ENCODE data around the gene MED28.
"Not testable (repeated sequence)": the region's sequence is repeated elsewhere in the genome, so short reads cannot be mapped to it uniquely, and the experiment has no call there.

The MED28 gene

GRCh38 chr4:17614416-17615299, at the start of gene MED28:
Gene MED28, plus strand, starts transcription at chr4:17614641. Its CDS starts 14 bp downstream, at chr4:17614655.
- DNase-seq (ENCODE audit: low read depth in 1 of 2, low spot score in 1 of 2) = peak; percentile 89 to 92

GRCh38 chr4:17565846-17566245, 48.6 kb upstream of the MED28 start:
- no peak for DNase-seq (ENCODE audit: low read depth in 1 of 2, low spot score in 1 of 2)

- no peak for DNase-seq (ENCODE audit: low read depth in 1 of 2, low spot score in 1 of 2)
Measured at GRCh38 chr4:17567271-17567670, 47.2 kb upstream of the MED28 start.

GRCh38 chr4:17574206-17574605, 40.2 kb upstream of the MED28 start:
- no peak for DNase-seq (ENCODE audit: low read depth in 1 of 2, low spot score in 1 of 2)

GRCh38 chr4:17575177-17575576, 39.3 kb upstream of the MED28 start:
- DNase-seq (ENCODE audit: low read depth in 1 of 2, low spot score in 1 of 2) = not testable (repeated sequence)

GRCh38 chr4:17576932-17577664, 37.3 kb upstream of the MED28 start, which contains the start of gene LAP3:
Gene LAP3, plus strand, starts transcription at chr4:17577198. Its CDS starts 268 bp downstream, at chr4:17577466.
- peak; percentile 97 to 99 for DNase-seq (ENCODE audit: low read depth in 1 of 2, low spot score in 1 of 2)

GRCh38 chr4:17577665-17578481, 36.6 kb upstream of the MED28 start:
- peak in 1 of 2 donors; percentile 4 for DNase-seq (ENCODE audit: low read depth in 1 of 2, low spot score in 1 of 2)

- no peak for DNase-seq (ENCODE audit: low read depth in 1 of 2, low spot score in 1 of 2)
Measured at GRCh38 chr4:17578482-17578891, 36.0 kb upstream of the MED28 start.

GRCh38 chr4:17580969-17581368, 33.5 kb upstream of the MED28 start:
- DNase-seq (ENCODE audit: low read depth in 1 of 2, low spot score in 1 of 2) = no peak

- no peak for DNase-seq (ENCODE audit: low read depth in 1 of 2, low spot score in 1 of 2)
Measured at GRCh38 chr4:17583276-17583675, 31.2 kb upstream of the MED28 start.

GRCh38 chr4:17583941-17584340, 30.5 kb upstream of the MED28 start:
- DNase-seq (ENCODE audit: low read depth in 1 of 2, low spot score in 1 of 2) = no peak

- no peak for DNase-seq (ENCODE audit: low read depth in 1 of 2, low spot score in 1 of 2)
Measured at GRCh38 chr4:17584521-17585213, 29.8 kb upstream of the MED28 start.

- no peak for DNase-seq (ENCODE audit: low read depth in 1 of 2, low spot score in 1 of 2)
Measured at GRCh38 chr4:17587094-17587822, 27.2 kb upstream of the MED28 start.

- no peak for DNase-seq (ENCODE audit: low read depth in 1 of 2, low spot score in 1 of 2)
Measured at GRCh38 chr4:17589355-17589754, 25.1 kb upstream of the MED28 start.

GRCh38 chr4:17595471-17596005, 18.9 kb upstream of the MED28 start:
- DNase-seq (ENCODE audit: low read depth in 1 of 2, low spot score in 1 of 2) = no peak

GRCh38 chr4:17597517-17597916, 16.9 kb upstream of the MED28 start:
- no peak for DNase-seq (ENCODE audit: low read depth in 1 of 2, low spot score in 1 of 2)

- DNase-seq (ENCODE audit: low read depth in 1 of 2, low spot score in 1 of 2) = no peak
Measured at GRCh38 chr4:17599826-17600225, 14.6 kb upstream of the MED28 start.

GRCh38 chr4:17605236-17605635, 9.2 kb upstream of the MED28 start:
- DNase-seq (ENCODE audit: low read depth in 1 of 2, low spot score in 1 of 2) = no peak

- DNase-seq (ENCODE audit: low read depth in 1 of 2, low spot score in 1 of 2) = no peak
Measured at GRCh38 chr4:17613761-17614415, 553 bp upstream of the MED28 start.

All from activated T-helper 1 cell treated with anti-CD3 and anti-CD28 coated beads, Interleukin-2, amount 50 U/mL, for 16 hours (primary cell).